GM12878 (cell line): Measurements from ENCODE around the gene OLFM1.

Source experiments
- TF ChIP-seq, protein P1 (sequence below): IDR thresholded peaks from 2 replicates; pipeline ENCODE4 v1.6.1; 2012; ENCODE audit warnings: improper control_type of control experiment, low read depth, low read length; ENCODE audit not compliant: insufficient replicate concordance
- TF ChIP-seq, protein P2 (sequence below), 3 experiments: IDR thresholded peaks in 2 of 3; conservative IDR thresholded peaks in 1 of 3; 2 replicates each; pipeline ENCODE4 v1.5.1; 2011; ENCODE audit warnings: low read depth in 3 of 3, low read length in 3 of 3, mild to moderate bottlenecking in 3 of 3, control low read depth in 2 of 3, moderate library complexity in 2 of 3, inconsistent platforms in 1 of 3, mixed read lengths in 1 of 3; ENCODE audit not compliant: control insufficient read depth in 2 of 3, insufficient read depth in 1 of 3; ENCODE audit errors: extremely low read depth in 1 of 3

DNA sequence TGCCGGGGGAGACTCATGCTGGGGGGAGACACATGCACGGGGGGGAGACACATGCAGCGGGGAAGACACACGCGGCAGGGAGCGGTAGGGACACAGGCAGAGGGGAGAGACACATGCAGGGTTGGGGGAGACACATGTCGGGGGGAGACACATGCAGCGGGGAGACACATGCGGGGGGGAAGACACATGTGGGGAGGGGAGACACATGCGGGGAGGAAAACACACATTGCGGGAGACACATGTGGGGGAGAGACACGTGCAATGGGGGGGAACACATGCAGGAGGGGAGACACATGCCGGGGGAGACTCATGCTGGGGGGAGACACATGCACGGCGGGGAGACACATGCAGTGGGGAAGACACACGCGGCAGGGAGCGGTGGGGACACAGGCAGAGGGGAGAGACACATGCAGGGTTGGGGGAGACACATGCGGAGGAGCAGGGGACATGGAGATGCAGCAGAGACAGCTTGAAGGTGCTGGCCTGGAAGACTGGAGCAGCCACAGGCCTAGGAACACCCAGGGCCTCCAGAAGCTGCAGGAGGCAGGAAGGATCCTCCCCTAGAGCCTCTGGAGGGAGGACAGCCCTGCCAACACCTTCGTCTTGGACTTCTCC lies 20.3 kb upstream of the OLFM1 start:
- TF ChIP-seq, protein P1, sequence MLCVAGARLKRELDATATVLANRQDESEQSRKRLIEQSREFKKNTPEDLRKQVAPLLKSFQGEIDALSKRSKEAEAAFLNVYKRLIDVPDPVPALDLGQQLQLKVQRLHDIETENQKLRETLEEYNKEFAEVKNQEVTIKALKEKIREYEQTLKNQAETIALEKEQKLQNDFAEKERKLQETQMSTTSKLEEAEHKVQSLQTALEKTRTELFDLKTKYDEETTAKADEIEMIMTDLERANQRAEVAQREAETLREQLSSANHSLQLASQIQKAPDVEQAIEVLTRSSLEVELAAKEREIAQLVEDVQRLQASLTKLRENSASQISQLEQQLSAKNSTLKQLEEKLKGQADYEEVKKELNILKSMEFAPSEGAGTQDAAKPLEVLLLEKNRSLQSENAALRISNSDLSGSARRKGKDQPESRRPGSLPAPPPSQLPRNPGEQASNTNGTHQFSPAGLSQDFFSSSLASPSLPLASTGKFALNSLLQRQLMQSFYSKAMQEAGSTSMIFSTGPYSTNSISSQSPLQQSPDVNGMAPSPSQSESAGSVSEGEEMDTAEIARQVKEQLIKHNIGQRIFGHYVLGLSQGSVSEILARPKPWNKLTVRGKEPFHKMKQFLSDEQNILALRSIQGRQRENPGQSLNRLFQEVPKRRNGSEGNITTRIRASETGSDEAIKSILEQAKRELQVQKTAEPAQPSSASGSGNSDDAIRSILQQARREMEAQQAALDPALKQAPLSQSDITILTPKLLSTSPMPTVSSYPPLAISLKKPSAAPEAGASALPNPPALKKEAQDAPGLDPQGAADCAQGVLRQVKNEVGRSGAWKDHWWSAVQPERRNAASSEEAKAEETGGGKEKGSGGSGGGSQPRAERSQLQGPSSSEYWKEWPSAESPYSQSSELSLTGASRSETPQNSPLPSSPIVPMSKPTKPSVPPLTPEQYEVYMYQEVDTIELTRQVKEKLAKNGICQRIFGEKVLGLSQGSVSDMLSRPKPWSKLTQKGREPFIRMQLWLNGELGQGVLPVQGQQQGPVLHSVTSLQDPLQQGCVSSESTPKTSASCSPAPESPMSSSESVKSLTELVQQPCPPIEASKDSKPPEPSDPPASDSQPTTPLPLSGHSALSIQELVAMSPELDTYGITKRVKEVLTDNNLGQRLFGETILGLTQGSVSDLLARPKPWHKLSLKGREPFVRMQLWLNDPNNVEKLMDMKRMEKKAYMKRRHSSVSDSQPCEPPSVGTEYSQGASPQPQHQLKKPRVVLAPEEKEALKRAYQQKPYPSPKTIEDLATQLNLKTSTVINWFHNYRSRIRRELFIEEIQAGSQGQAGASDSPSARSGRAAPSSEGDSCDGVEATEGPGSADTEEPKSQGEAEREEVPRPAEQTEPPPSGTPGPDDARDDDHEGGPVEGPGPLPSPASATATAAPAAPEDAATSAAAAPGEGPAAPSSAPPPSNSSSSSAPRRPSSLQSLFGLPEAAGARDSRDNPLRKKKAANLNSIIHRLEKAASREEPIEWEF = no peak
- TF ChIP-seq, protein P2, sequence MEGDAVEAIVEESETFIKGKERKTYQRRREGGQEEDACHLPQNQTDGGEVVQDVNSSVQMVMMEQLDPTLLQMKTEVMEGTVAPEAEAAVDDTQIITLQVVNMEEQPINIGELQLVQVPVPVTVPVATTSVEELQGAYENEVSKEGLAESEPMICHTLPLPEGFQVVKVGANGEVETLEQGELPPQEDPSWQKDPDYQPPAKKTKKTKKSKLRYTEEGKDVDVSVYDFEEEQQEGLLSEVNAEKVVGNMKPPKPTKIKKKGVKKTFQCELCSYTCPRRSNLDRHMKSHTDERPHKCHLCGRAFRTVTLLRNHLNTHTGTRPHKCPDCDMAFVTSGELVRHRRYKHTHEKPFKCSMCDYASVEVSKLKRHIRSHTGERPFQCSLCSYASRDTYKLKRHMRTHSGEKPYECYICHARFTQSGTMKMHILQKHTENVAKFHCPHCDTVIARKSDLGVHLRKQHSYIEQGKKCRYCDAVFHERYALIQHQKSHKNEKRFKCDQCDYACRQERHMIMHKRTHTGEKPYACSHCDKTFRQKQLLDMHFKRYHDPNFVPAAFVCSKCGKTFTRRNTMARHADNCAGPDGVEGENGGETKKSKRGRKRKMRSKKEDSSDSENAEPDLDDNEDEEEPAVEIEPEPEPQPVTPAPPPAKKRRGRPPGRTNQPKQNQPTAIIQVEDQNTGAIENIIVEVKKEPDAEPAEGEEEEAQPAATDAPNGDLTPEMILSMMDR (IDR thresholded peaks at IDR 0.05 in 2 of 3, conservative IDR thresholded peaks at IDR 0.05 in 1 of 3; ENCODE audit: control insufficient read depth in 2 of 3, extremely low read depth in 1 of 3, insufficient read depth in 1 of 3, low read depth in 3 of 3, low read length in 3 of 3) = no peak
